Liver (tissue), 9 donors: ENCODE measurements around the gene ANKRD49. TPM values are rescaled to one million over a fixed set of nuclear protein-coding genes. Genes with fewer than 3 reads are reported as not detected.
A peak's percentile ranks its signal among the peaks of the same experiment; 100 is the strongest.

Experiments used
- DNase-seq: peaks from one replicate; pipeline ENCODE4 v3.0.0-alpha.2; 2017; ENCODE audit warnings: low spot score
- H3K27ac ChIP-seq, 2 donors: one replicate each; pipeline ENCODE4 v1.7.0; 2013; ENCODE audit warnings: inconsistent platforms in 2 of 2, low read length in 2 of 2, control low read depth in 1 of 2, low read depth in 1 of 2, mild to moderate bottlenecking in 1 of 2
- H3K27me3 ChIP-seq, 4 donors: one replicate each; pipeline versions ENCODE4 v1.6.1 to v1.7.0; 2013; ENCODE audit warnings: low read length in 3 of 4, inconsistent platforms in 1 of 4, mild to moderate bottlenecking in 1 of 4, moderate library complexity in 1 of 4; ENCODE audit not compliant: control insufficient read depth in 4 of 4, insufficient read depth in 4 of 4
- H3K36me3 ChIP-seq, 4 donors: one replicate each; pipeline versions ENCODE4 v1.6.1 to v1.7.0; 2013; ENCODE audit warnings: low read length in 3 of 4, mild to moderate bottlenecking in 3 of 4, low read depth in 1 of 4, moderate library complexity in 1 of 4; ENCODE audit not compliant: control insufficient read depth in 4 of 4, insufficient read depth in 3 of 4
- H3K4me1 ChIP-seq, 4 donors: one replicate each; pipeline versions ENCODE4 v1.6.1 to v1.7.0; 2013; ENCODE audit warnings: low read length in 3 of 4, mild to moderate bottlenecking in 3 of 4, moderate library complexity in 1 of 4; ENCODE audit not compliant: control insufficient read depth in 4 of 4, insufficient read depth in 4 of 4
- H3K4me3 ChIP-seq, 3 donors: one replicate each; pipeline versions ENCODE4 v1.6.1 to v1.7.0; 2013; ENCODE audit warnings: low read length in 3 of 3, control low read depth in 1 of 3, low read depth in 1 of 3, mild to moderate bottlenecking in 1 of 3
- H3K9ac ChIP-seq, 2 donors: one replicate each; pipeline ENCODE4 v1.7.0; 2013; ENCODE audit warnings: low read length in 2 of 2, mild to moderate bottlenecking in 2 of 2, moderate library complexity in 2 of 2, control low read depth in 1 of 2, low read depth in 1 of 2
- H3K9me3 ChIP-seq, 4 donors: one replicate each; pipeline versions ENCODE4 v1.6.1 to v1.7.0; 2013; ENCODE audit warnings: low read length in 3 of 4; ENCODE audit not compliant: control insufficient read depth in 4 of 4
- ATF3 ChIP-seq: IDR thresholded peaks from 2 replicates; pipeline ENCODE4 v1.6.1; 2016; ENCODE audit warnings: antibody characterized with exemption
- CTCF ChIP-seq: fragments of 150-350 bp; IDR thresholded peaks from 2 replicates; pipeline ENCODE4 v1.5.1; 2017; ENCODE audit warnings: improper control_type of control experiment, low read depth, low read length; ENCODE audit not compliant: missing input control
- EGR1 ChIP-seq, 2 donors: IDR thresholded peaks; 2 replicates each; pipeline ENCODE4 v1.6.1; 2016 to 2018; ENCODE audit warnings: antibody characterized with exemption in 2 of 2, low read depth in 2 of 2
- FOXA1 ChIP-seq: IDR thresholded peaks from 2 replicates; pipeline ENCODE4 v1.6.1; 2016; ENCODE audit warnings: antibody characterized with exemption
- FOXA2 ChIP-seq: IDR thresholded peaks from 2 replicates; pipeline ENCODE4 v1.6.1; 2016; ENCODE audit warnings: antibody characterized with exemption
- GABPA ChIP-seq, 2 donors: IDR thresholded peaks in 1 of 2; conservative IDR thresholded peaks in 1 of 2; 2 replicates each; pipeline ENCODE4 v1.6.1; 2016; ENCODE audit warnings: antibody characterized with exemption in 2 of 2, mild to moderate bottlenecking in 1 of 2, moderate library complexity in 1 of 2
- HNF4A ChIP-seq, 2 donors: conservative IDR thresholded peaks; 2 replicates each; pipeline ENCODE4 v1.6.1; 2016; ENCODE audit warnings: antibody characterized with exemption in 2 of 2, mild to moderate bottlenecking in 2 of 2
- HNF4G ChIP-seq: IDR thresholded peaks from 2 replicates; pipeline ENCODE4 v1.6.1; 2016; ENCODE audit warnings: antibody characterized with exemption
- JUND ChIP-seq, 2 donors: IDR thresholded peaks; 2 replicates each; pipeline ENCODE4 v1.6.1; 2016; ENCODE audit warnings: antibody characterized with exemption in 2 of 2
- MAX ChIP-seq: IDR thresholded peaks from 2 replicates; pipeline ENCODE4 v1.6.1; 2016; ENCODE audit warnings: antibody characterized with exemption
- NR2F2 ChIP-seq: IDR thresholded peaks from 2 replicates; pipeline ENCODE4 v1.6.1; 2016; ENCODE audit warnings: antibody characterized with exemption
- RAD21 ChIP-seq, 2 donors: IDR thresholded peaks; 2 replicates each; pipeline ENCODE4 v1.6.1; 2016; ENCODE audit warnings: antibody characterized with exemption in 2 of 2, mild to moderate bottlenecking in 2 of 2
- REST ChIP-seq: IDR thresholded peaks from 2 replicates; pipeline ENCODE4 v1.6.1; 2016; ENCODE audit warnings: antibody characterized with exemption, mild to moderate bottlenecking
- RXRA ChIP-seq, 2 donors: IDR thresholded peaks; 2 replicates each; pipeline ENCODE4 v1.6.1; 2017 to 2018; ENCODE audit warnings: antibody characterized with exemption in 2 of 2, mild to moderate bottlenecking in 1 of 2
- SP1 ChIP-seq: IDR thresholded peaks from 2 replicates; pipeline ENCODE4 v1.6.1; 2018; ENCODE audit warnings: antibody characterized with exemption, mild to moderate bottlenecking
- TAF1 ChIP-seq: conservative IDR thresholded peaks from 2 replicates; pipeline ENCODE4 v1.6.1; 2016; ENCODE audit warnings: antibody characterized with exemption, mild to moderate bottlenecking
- YY1 ChIP-seq: IDR thresholded peaks from 2 replicates; pipeline ENCODE4 v1.6.1; 2016; ENCODE audit warnings: antibody characterized with exemption, mild to moderate bottlenecking
- ZBTB33 ChIP-seq: IDR thresholded peaks from 2 replicates; pipeline ENCODE4 v1.6.1; 2016; ENCODE audit warnings: antibody characterized with exemption
- WGBS: extraction: QIAGEN DNeasy Blood & Tissue Kit; methylation state at CpG from one replicate; pipeline ENCODE4 v1.1.7; 2013; 5-methylcytosine and 5-hydroxymethylcytosine counted together
- polyA plus RNA-seq, 2 donors: library from polyadenylated mRNA; stranded (reverse) in 1 of 2; unstranded in 1 of 2; fragments of 200-250 nt in 1 of 2; fragments of >200 nt in 1 of 2; fragmentation: Nextera tagmentation in 1 of 2; extraction: Ambion mirVana in 1 of 2; gene quantifications; one replicate each; pipeline versions ENCODE4 v1.2.1 to v1.2.3, GENCODE V29; 2013 to 2015
- total RNA-seq, 2 donors: library from RNA; depleted of rRNA; stranded (reverse); fragments of >200 nt; gene quantifications; one replicate each; pipeline ENCODE4 v1.2.3, GENCODE V29; 2014
- donor health status: healthy.
- donor health status: healthy.
- donor health status: healthy.
- donor health status: healthy.
- donor health status: healthy.

Gene ANKRD49
- total RNA-seq (10 to 100 TPM in 1 of 2 donors, 1 to 10 TPM in 1; 8.8 to 10.9 TPM), polyA plus RNA-seq (10 to 100 TPM in 1 of 2 donors, 1 to 10 TPM in 1; 5.4 to 12.3 TPM)

- H3K9me3 ChIP-seq, result no peaks in the 10 kb centered on the region
- H3K36me3 ChIP-seq, result peaks cover 9 to 23% (median 19%) of the 10 kb centered on the region in 4 donors
- WGBS, result under 1% methylated on average over 55 of the region's 55 CpGs
- peaks cover 6 to 17% (median 10%) of the 10 kb centered on the region in 4 donors for H3K4me1 ChIP-seq
- peak within 1 kb of the TSS; percentile 79 to 91 (median 80) for H3K4me3 ChIP-seq
- peak; percentile 73 to 87 for TF ChIP-seq EGR1 (IDR thresholded peaks at IDR 0.05; ENCODE audit: low read depth in 2 of 2)
- peak in 1 of 2 donors; percentile 7 for TF ChIP-seq RXRA (IDR thresholded peaks at IDR 0.05)
- peak; percentile 27 to 70 for TF ChIP-seq GABPA (IDR thresholded peaks at IDR 0.05 in 1 of 2, conservative IDR thresholded peaks at IDR 0.05 in 1 of 2)
- TF ChIP-seq NR2F2, result no peak
- TF ChIP-seq RAD21 (IDR thresholded peaks at IDR 0.05), result peak in 1 of 2 donors; percentile 3
- no peak for TF ChIP-seq HNF4G
- peak; percentile 47 for TF ChIP-seq YY1
- no peak for TF ChIP-seq CTCF
- TF ChIP-seq SP1, result peak; percentile 70
- TF ChIP-seq REST, result peak; percentile 32
- peak; percentile 14 for TF ChIP-seq ATF3
- TF ChIP-seq TAF1, result no peak
- TF ChIP-seq ZBTB33, result peak; percentile 99
- no peak for TF ChIP-seq JUND (IDR thresholded peaks at IDR 0.05)
- TF ChIP-seq HNF4A (conservative IDR thresholded peaks at IDR 0.05), result peak in 1 of 2 donors; percentile 4
- peak; percentile 55 for TF ChIP-seq MAX
- no peak for TF ChIP-seq FOXA1
- TF ChIP-seq FOXA2, result no peak
- peak within 1 kb of the TSS; percentile 75 for H3K9ac ChIP-seq
- no peaks in the 10 kb centered on the region for H3K27me3 ChIP-seq
- DNase-seq, result peak; percentile 96
- peak within 1 kb of the TSS; percentile 59 to 69 for H3K27ac ChIP-seq
These were observed at the start of gene ANKRD49, which contains the start of gene MRE11 for GRCh38 chr11:94493281-94494125. ANKRD49 (plus strand) TSS chr11:94493984; CDS start chr11:94496694, 2,710 bp downstream. MRE11 (minus strand) TSS chr11:94493844; CDS start chr11:94492801, 1,043 bp downstream.
